NCI-H82 treated with DMSO at 0.1 percent for 48 hours (cell line): ENCODE measurements around the gene MXD4.

Experiments used
- DNase-seq: peaks from one replicate; lab custom pipeline; 2025; ENCODE audit not compliant: unreplicated experiment; lab: John Stamatoyannopoulos, UW

The MXD4 gene

GRCh38 chr4:2292646-2293108 lies 30.8 kb upstream of the MXD4 start:
- DNase-seq: peak; percentile 33

GRCh38 chr4:2291705-2292645 lies 30.1 kb upstream of the MXD4 start:
- DNase-seq: no peak

GRCh38 chr4:2290974-2291704 lies 29.2 kb upstream of the MXD4 start:
- no peak for DNase-seq

- DNase-seq: no peak
Observed at GRCh38 chr4:2290488-2290887, 28.6 kb upstream of the MXD4 start.

- DNase-seq: no peak
Observed at GRCh38 chr4:2289955-2290333, 28.0 kb upstream of the MXD4 start.

- DNase-seq: no peak
Observed at GRCh38 chr4:2289311-2289954, 27.5 kb upstream of the MXD4 start.

GRCh38 chr4:2288051-2288541 lies 26.2 kb upstream of the MXD4 start:
- no peak for DNase-seq

- no peak for DNase-seq
Observed at GRCh38 chr4:2287594-2287915, 25.6 kb upstream of the MXD4 start.

GRCh38 chr4:2286904-2287593 lies 25.1 kb upstream of the MXD4 start:
- DNase-seq: no peak

- DNase-seq: no peak
Observed at GRCh38 chr4:2285613-2286381, 23.9 kb upstream of the MXD4 start.

GRCh38 chr4:2284934-2285612 lies 23.2 kb upstream of the MXD4 start:
- no peak for DNase-seq

GRCh38 chr4:2284161-2284933 lies 22.4 kb upstream of the MXD4 start:
- DNase-seq: no peak

- DNase-seq: no peak
Observed at GRCh38 chr4:2283199-2283711, 21.3 kb upstream of the MXD4 start.

GRCh38 chr4:2281575-2282343 lies 19.9 kb upstream of the MXD4 start:
- no peak for DNase-seq

GRCh38 chr4:2280531-2281300 lies 18.8 kb upstream of the MXD4 start:
- no peak for DNase-seq

GRCh38 chr4:2277956-2278355 lies 16.0 kb upstream of the MXD4 start:
- no peak for DNase-seq
